ENCODE results near the gene CSNK2A1.
A peak's percentile ranks its signal among the peaks of the same experiment; 100 is the strongest.

The CSNK2A1 gene

DNA sequence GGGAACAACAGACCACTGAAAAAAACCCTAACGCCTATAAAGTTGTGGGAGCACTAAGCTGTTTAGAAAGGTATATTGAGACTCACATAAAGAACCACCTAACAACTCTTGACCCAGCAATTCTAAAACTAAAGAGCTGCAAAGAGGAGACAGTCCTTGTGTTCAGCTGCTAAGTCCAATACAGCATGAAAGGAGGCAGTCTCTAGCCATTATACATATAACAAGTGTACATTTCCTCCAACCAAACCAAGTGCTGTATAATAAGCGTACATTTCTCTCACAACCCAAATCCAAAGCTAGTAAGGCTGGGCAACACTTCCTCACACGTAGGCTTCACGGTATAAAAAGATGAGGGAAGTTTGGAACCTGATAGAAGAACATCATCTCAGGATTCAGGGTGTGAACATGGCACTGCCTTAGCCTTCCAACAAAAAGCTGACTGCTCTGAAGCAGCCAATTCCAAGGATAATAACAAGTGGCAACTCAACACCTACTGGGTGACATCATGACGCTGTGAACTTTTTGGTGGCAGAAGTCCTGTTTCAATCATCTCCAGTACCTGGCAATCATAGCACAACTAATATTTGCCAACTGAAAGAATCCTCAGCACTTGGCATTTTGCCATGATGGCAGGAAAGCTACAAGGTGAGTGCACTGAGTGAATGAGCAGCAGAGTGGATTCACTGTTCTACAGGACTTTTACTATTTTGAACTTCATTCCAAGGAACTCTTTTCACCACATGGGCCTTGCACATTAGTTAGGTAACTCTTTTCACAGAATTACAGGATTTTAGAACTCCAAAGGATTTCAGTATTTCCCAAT is 97.9 kb downstream of the CSNK2A1 start:
- no peak for DNase-seq

DNA sequence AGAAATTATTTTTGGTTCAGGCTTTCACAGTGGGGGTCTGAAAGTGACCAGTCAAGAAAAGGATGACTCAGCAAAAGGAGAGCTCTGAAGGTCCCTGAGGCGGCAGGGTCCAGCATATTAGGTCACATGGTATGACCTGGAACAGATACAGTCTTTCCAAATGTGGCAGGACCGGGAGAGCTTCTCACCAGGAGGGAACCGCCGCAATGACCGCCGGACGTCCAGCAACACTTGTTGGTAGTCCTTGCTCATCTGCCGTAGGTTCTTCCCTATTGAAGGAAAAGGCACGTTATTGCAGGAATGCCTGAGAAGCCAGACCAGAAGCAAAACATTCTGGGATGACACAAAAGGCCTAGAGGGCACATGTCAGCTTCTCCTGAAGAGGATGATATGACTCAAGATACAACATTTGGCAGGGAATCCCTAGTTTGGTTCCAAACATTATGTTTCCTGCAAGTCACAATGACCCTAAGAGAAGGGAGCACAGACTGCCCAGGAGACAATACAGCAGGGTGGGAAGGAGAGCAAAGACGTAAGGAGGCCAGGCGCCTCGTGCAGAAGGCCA is 98.6 kb downstream of the CSNK2A1 start:
- DNase-seq: no peak

- DNase-seq: no peak
Measured at GRCh38 chr20:444117-444516, 99.5 kb downstream of the CSNK2A1 start.

DNA sequence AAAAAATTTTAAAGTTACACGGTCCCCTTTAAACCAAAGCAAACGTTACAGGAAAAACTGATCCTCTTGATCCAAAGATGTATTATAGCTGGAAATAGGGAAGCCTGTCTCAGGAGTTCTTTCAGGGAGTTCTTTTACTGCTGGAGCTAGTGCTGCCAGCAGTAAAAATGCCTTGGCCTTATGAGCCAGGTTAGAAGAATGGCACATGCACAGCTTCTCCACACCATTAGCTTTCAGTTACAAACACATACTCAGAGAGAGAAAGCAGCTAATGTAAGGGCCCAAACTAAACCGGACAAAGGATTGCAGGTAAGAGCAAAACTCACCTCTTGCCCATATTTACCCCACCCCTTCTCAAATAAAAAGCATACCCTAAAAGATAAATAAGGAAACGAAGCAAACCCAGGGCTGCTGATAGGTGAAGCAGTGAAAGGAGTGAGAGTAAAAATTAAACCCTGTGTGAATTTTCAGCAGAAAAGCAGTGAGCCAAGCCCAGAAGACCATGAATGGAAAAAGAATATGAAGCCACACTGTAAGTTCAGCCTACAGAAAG is 100.3 kb downstream of the CSNK2A1 start:
- DNase-seq: no peak

DNA sequence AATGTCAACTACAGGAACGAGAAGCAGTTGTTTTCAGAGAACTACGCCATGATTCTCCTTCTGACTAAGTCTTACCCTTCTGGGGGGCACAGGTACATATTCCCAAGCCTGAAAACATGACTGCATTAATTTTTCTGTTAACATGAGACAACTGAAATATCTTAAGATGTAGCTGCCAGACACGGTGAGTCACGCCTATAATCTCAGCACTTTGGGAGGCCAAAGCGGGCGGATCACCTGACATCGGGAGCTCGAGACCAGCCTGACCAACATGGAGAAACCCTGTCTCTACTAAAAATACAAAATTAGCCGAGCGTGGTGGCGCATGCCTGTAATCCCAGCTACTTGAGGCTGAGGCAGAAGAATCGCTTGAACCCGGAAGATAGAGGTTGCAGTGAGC is 103.0 kb downstream of the CSNK2A1 start:
- no peak for DNase-seq

- no peak for DNase-seq
Measured at GRCh38 chr20:440148-440547, 103.4 kb downstream of the CSNK2A1 start.

DNA sequence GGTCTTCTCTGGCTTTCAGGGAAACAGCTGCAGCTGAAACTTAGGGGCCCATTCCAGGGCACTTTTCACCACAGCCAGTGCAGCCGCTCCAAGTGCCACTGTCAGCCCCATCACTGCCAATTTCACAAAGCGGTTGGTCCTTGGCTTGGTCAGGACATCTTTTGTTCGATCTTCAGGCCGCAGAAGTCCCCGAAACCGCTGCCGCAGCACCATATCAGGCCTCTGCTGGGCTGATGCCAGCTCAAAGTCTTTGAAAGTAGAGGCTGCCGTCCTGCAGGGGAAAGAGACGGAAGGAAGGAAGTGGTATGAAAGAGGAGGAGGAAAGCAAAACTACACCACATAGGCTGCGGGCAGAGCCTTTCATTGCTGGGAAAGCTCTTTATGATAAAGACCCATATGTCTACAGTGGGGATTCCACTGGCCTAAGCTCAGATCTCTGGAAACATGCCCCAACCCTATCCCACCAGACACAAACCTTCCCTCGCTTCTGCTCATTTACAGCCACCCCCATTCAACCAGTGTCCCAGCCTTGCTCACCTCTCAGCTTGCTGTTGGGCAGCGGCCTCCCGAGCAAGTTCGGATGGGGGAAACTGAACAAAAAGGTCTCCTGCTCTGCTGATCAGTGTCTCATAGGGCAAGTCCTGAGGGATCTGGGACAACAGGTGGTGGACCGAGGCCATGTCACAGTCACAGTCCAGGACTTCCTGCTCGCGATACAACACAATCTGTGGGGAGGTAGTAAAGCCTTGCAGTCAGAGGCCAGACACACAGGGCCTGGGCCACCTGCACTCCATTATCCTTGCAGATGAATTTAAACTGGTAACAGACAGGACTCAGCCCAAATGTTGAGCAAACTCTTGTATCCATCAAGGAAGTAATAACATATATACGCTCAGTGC is 104.8 kb downstream of the CSNK2A1 start:
- no peak for DNase-seq

DNA sequence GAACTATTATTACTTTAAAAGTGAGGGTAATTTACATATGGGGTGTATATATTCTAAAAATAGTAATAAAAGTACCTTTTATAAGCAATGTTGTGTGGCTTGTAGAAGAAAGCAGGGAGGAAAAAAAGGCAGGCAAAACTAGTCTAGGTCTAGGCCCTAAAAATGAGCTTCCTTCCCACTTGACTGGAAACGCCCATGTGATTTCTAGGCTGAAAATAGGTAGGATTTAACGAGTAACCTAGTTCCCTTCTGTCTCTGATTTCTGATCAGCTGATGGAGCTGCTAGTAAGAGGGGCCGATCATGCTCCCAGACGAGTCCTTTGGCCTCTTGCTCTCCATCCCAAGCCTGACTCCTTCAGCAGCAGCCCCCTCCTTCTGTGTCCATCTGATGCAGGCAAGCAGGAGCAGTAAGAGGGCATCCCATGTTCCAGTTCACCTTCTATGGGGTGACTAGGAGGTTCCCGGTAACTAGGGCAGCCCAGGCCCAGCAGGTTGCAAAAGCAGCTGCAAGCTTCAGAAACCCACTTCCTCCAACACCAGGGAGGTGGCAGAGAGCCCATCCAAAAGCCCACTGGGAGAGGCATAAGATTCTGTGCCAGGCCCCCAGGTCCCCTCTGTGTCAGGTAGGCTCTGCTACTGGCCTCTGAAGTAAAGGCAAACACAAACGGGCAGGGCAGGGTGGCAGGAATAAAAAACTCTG is 105.7 kb downstream of the CSNK2A1 start:
- no peak for DNase-seq

DNA sequence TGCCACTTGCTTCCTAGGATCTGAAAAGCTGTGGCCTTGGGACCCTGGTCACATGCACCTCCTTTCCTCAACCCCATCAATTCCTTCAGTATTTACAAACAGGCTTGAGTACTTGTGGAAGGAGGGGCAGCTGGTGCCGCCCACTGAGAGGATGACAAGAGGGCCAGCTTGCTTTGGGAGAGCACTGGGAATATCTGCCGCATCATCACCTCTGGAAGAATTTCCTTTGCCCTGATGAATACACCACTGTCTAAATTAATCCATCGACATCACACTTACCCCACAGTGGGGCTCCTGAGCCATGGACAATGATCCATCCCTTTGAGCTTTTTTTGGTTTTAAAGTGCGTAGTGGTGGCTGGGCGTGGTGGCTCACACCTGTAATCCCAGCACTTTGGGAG is 107.1 kb downstream of the CSNK2A1 start:
- no peak for DNase-seq

- DNase-seq: no peak
Measured at GRCh38 chr20:435558-435957, 108.0 kb downstream of the CSNK2A1 start.

- no peak for DNase-seq
Measured at GRCh38 chr20:434661-435419, 108.8 kb downstream of the CSNK2A1 start.

DNA sequence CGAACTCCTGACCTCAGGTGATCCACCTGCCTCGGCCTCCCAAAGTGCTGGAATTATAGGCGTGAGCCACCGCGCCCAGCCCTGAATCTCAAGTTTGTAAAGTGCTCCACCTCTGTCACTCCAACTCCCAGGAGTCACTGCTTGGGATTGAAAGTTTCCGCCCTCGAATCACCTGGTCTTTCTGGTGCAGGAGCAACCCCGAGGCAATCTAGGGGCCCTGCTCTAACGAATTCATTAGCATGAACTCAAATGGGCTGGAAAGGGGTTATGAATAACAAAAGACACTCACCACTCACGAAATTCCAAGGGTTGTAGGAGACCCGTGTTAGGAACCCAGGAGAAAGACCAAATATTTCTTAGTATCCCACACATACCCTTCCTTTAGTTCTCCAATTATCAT is 109.4 kb downstream of the CSNK2A1 start:
- no peak for DNase-seq

DNA sequence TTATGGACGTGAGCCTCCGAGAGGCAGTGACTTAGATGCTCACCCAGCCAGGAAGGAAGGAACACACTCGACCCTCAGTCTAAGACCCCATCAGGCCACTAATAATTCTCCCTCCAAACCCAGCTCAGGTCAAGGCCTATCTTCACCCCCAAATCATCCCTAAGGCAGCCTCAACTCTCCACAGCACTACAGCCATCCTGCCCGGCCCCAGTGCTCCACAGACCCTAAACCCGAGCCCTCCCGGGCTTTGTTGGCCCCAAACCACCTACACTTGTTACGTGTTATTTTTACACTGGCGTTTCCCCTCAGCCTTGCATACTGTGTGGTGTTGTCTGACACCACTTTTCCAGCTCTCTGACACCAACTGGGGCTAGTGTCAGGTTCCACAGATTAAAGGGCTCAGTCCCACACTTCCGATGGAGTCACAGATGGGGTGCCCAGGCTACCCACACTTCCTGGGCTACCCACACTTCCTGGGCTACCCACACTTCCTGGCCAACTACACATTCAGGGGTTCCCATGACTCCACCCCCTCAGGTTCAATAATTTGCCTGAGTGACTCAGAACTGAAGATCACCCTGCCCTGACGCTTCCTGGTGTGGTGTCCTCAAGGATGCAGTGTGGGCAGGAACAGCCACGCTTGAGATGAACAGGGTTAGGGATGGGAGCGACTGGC is 110.2 kb downstream of the CSNK2A1 start:
- DNase-seq: peak in 1 of 2 donors; percentile 78

DNA sequence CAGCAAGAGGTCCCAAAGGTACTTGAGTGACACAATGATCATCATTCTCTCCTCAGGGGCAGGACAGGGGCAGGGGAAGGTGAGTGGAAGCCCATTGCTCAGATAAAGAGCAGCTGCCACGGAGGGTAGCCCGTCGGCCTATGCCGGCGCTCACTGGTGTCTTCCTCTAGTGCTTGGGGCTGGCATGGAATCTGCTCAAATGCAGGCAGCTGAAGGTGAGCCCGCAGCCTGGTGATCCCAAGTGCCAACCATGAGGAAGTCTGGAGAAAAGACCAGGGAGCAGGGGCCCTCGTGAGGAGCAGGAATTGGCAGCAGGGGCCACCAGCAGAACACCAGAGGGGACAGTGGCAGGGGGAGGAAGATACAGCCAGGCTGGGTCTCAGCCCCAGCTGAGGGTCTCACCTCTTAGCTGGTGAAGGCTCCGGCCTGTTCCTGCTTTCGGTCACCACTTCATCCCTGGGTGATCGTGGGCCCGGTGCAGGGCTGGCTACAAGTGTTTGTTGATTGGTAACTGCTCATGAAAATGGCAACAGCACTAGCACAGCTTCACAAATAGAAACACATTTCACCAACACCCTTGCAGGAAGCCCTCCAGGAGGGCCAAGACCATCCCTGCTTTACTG is 110.8 kb downstream of the CSNK2A1 start:
- no peak for DNase-seq

DNA sequence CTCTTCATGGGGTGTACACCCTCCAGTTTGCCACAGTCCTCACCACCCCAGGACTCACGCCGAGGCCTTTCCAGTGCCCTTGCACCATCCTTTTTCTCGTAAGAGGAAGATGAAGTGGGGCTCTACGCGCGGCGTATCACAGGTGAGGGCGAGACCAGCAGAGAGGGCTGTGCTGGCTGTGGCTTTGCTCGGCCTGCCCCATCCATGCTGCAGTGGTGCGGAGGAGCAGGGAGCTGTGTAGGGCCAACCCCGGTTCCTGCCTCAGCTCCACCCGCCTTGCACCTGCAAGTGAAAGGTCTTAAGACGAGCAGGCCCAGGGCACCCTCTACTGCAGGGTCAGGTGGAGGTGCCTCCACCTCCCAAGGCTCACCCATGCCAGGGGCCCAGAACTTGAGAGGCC is 111.4 kb downstream of the CSNK2A1 start:
- no peak for DNase-seq

DNA sequence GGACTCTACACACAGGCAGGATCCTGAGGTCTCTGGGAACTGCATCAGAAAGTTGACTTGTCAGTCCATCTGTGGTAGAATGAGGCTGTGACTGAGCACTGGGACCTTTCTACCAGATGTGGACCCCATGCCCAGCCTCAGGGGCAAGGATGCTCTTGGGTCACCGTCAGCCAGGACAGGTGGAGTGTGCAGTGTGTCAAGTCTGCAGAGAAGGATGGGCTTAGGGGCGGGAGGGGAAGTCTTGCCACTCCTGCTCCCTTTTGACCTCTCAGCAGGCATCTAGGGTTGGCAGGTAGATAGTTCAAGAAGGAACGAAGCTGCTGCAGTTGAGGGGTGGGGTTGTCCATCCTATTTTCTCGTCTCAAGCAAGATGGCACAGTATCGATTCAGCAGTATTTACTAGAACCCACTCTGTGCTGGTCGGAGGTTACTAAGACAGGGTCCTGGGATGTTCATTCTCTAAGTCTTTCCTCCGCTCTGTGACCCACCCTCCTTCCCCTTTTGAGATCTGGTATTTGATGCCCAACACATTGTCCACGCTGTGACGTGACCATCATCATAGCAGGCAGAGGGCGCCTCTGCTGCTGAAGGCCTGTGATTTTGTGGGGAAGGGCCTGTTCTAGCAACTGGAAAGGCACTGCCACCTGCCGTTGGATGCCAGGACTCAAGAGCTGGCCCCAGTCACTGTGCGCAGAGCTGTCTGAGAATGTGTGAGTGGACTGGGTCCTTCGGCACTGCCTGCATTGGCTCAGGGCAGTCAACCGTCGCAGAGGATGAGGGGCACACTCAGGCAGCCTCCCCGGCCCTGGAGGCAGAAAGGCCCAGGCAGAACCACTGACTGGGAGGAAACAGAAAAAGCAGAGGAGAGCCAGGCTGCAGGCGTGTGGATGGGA is 112.3 kb downstream of the CSNK2A1 start:
- peak; percentile 44 to 51 for DNase-seq

DNA sequence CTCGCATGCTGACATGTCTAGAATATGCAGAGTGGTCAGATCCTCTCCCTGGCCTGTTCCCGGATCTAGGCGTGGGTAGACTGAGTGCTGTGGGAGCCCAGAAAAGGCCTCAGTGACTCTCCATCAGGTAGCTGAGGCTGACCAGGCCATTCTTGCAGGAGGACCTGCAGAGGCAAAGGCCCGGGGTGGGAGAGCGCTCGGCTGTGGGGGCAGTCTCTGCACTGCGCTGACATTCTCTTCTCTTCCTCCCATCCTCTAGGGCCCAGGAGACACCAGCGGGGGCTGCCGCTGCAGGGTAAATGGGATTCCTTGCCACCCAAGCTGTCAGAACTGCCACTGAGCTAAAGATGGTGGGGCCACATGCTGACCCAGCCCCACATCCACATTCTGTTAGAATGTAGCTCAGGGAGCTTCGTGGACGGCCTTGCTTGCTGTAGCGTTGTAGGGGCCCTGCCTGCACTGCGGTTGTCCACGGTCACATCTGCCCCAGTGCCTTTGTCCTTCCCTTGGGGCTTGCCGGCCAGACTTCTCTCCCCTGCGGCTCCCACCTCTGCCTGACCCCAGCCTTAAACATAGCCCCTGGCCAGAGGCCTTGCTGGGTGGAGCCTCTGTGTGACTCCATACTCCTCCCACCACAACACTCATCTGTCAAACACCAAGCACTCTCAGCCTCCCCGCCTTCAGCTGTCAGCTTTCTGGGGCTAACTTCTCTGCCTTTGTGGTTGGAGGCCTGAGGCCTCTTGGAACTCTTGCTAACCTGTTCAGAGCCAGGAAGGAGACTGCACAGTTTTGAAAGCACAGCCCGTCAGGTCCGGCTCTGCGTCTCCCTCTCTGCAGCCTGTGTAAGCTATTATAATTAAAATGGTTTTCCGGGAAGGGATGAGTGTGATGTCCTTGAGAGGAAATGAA is 113.2 kb downstream of the CSNK2A1 start:
- DNase-seq: no peak

DNA sequence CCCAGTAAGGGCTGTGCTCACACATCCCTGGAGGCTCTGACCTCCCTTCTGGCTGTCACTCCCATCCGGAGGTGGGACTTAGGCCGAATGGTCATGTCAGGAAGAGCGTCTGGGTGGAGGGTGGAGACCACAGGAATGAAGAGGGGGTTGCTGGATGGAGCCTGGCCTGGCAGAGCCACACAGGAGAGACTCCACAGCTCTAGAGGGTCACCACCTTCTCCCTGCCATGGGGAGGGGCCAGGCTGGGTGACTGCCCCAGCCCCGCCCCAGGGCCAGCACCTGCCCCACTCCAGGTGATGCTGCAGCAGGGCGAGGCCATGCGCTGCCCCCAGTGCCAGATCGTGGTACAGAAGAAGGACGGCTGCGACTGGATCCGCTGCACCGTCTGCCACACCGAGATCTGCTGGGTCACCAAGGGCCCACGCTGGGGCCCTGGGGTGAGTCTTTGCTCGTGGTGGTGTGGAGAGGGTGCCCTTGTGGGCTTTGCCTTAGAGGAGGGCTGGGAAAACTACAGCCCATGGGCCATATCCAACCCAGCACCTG is 114.9 kb downstream of the CSNK2A1 start:
- no peak for DNase-seq

Data from inflammatory macrophage (primary cell).